ENCODE measurements around the gene CNTD1.

CNTD1 gene

DNA sequence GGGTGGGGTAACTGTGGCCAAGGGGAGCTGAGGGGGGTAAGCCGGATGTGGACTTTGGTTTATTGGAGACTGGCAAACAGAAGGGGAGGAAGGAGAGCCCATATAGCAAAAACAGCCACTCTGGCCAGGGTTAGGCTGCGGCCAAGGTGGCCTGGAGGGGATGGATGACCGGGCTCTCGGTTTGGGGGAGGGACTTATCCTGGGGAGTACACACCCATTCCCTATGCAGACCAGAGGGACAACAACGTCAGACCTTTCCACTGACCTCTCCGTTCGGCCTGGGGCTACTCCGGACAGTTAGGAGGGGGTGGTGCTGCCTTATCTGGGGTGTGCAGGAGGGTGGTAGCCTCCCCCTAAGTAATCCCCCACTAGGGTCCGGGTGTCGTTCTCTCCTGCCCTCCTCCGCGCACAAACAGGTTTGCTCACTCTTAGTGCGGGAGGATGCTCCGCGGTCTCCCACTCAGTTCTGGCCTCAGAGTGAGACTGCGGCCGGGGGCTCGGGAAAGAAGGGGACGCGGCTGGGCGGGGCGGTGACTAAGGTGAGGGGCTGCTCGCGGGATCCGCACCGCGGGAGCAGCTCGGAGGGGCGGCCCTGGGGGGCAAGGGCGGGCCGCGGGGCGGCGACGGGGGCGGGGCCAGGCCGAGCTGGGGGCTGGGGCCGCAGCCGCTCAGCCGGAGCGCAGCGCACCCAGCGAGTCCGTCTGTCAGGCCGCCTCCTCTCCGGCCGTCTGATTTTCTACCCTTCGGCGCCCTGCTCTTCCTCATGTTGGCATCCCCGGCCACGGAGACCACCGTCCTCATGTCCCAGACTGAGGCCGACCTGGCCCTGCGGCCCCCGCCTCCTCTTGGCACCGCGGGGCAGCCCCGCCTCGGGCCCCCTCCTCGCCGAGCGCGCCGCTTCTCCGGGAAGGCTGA, 18.5 kb upstream of the CNTD1 start, which contains the start of gene WNK4:
TSS of gene WNK4 (plus strand) at position 675 of the 915 bp plus-strand sequence. CDS start at position 764, 89 bp downstream.
- peak in 1 of 2 experiments; percentile 26 for DNase-seq

GRCh38 chr17:42780851-42781638, 17.6 kb upstream of the CNTD1 start:
- peak in 1 of 2 experiments; percentile 33 for DNase-seq

GRCh38 chr17:42781639-42782165, 17.0 kb upstream of the CNTD1 start:
- peak in 1 of 2 experiments; percentile 23 for DNase-seq

- DNase-seq: no peak
Observed at GRCh38 chr17:42782166-42783061, 16.2 kb upstream of the CNTD1 start.

DNA sequence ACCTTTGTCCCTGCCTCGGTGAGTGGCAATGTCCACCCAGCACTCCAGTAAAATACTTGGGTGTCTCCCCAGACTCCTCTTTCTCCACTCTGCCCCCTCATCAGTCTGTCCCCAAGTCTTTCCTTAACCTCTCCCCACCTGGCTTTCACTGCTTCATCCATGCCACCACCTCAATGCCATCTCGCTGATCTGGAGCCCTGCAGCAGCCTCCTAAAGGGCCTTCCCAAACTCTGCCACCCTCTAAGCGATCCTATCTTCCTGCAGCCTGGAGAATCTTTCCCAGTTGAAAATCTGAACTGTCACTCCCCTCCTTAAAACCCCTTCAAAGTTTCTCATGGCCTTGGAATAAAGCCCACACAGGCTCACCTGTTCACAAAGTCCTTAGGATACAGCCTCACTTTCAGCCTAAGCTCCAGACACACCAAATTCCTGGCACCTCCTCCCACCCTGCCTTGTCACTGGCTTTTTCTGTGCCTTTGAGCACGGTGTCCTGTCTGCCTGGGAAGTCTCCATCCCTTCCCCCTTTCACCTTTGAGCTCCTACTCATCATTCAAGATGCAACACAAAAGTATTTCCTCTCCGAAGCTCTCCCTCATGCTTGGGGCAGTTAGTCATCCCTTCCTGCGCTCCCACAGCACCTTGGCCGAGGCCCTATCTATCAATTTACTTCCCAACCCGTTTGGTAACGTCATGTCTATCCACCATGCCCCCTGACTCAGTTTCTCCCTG, 15.4 kb upstream of the CNTD1 start:
- DNase-seq: peak in 1 of 2 experiments; percentile 24

GRCh38 chr17:42783791-42784138, 14.9 kb upstream of the CNTD1 start:
- DNase-seq: no peak

GRCh38 chr17:42784409-42784808, 14.3 kb upstream of the CNTD1 start:
- DNase-seq: peak in 1 of 2 experiments; percentile 22

- peak in 1 of 2 experiments; percentile 35 for DNase-seq
Observed at GRCh38 chr17:42784811-42785592, 13.7 kb upstream of the CNTD1 start.

DNA sequence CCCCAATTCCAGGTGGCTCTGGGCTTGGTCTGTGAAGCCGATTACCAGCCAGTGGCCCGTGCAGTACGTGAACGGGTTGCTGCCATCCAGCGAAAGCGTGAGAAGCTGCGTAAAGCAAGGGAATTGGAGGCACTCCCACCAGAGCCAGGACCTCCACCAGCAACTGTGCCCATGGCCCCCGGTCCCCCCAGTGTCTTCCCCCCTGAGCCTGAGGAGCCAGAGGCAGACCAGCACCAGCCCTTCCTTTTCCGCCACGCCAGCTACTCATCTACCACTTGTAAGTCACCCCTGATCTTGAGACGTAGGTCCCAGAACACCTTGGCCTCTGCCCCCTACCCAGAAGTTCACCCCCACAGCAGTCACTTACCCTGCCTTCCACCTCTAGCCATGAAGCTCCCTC, 11.4 kb upstream of the CNTD1 start:
- DNase-seq: no peak

DNA sequence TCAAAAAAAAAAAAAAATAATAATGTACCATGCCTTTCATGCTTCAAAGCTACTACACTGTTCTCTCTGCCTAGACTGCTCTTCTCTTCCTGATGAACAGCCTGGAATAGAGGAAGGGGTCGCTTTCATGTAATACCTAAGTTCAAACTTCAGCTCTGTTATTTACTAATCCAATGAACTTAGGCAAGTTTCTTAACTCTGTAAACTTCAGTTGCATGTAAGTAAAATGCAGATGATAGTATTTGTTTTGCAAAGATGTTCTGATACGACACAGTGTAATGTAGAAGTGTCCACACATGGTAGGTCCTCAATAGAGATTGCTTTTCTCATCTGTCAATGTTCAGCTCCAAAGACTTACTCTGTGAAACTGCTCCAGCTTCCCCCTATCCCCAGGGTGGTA, 6.7 kb upstream of the CNTD1 start:
- DNase-seq: no peak

DNA sequence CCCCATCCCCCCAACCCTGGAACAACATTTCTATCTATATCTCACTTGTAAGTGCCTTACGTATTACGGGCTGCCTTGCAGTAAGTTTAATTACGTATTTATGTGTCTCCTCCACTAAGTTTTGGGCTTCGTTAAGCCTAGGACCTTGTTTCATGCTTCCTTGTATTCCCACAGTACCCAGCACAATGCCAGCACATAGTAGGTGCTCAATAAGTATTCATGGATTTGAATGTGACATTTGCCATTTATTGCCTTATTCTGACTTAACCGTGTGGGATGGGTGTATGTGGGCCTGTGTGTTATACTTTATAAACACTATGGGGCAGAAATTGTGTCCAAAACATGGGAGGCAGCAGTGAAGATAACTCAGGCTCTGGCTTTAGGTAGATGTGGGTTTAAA, 6.1 kb upstream of the CNTD1 start:
- DNase-seq: no peak

DNA sequence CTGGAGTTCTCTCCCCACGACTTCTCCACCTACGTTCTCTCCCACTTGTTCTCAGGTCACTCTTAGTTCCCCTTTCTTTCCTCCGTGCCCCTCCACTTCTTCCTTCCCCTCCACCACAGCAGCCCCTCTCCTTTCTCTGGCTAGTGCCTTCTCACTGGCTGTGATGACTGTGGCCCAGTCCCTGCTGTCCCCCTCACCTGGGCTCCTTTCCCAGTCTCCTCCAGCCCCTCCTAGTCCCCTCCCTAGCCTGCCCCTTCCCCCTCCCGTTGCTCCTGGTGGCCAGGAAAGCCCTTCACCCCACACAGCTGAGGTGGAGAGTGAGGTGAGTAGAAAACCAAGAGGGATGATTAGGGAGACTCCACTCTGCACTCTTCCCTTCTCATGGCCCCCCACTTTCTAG, 3.6 kb upstream of the CNTD1 start:
- DNase-seq: no peak

GRCh38 chr17:42795465-42795864, 3.2 kb upstream of the CNTD1 start:
- no peak for DNase-seq

GRCh38 chr17:42796066-42796758, 2.4 kb upstream of the CNTD1 start:
- DNase-seq: no peak

DNA sequence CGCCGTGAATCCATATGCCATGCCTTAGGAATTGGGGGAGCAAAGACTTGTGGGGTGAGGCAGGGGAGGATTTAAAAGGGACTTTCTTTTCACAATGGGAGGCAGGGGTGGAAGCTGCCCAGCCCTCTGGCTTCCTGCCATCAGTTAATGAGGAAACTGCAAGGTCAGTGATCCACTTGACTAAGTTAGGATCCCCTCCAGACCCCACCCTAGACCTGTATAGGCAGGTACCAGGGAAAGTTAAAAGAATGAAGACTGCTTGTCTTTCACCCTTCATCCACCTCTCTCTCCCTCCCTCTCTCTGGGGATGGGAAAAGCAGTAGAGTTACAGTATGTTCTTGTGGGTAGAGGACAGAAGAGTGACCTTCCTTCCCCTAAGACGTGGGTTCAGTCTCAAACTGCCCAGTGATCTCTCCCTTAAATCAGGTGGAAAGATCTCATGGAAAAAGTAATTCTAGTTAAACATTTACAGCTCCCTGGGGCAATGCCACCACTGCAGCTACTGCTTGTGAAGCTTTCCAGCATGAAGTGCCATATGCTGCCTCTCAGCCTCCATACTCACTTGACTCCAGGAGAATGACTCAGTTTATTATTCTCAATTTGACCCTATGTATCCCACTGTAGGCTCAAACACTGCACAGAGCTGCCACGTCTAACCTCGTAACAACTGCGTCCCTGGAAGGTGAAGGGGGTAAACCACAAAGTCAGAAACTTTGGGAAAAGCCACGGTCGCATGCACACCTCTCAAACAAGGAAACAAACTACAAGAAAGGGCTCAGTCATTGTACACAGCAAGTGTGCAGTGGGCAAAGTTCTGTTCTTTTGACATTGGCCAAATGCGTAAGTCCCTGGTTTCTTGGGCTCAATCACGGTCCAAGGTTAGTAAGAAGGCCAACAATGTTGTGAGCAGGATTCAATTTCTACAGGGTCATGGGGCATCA, 1.3 kb upstream of the CNTD1 start:
- DNase-seq: no peak

DNA sequence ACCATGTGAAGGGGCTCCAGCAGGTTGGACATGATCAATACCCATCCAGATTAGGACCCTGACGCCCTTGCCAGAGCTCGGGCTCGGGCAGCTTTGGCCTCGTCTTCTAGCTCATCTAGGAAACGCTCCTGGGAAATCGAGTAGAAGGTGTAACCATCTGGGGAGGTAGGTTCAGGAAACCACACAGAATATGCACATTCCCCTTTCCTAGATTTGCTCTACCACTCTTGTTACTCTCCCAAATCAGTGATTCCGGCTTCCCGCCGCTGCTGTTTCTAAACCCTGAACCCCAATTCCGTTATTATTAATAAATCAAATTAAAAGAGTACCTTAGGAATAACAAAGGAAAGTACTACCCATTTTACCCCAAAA, 664 bp upstream of the CNTD1 start:
- DNase-seq: no peak

GRCh38 chr17:42803074-42803883, 4.6 kb downstream of the CNTD1 start:
- no peak for DNase-seq

DNA sequence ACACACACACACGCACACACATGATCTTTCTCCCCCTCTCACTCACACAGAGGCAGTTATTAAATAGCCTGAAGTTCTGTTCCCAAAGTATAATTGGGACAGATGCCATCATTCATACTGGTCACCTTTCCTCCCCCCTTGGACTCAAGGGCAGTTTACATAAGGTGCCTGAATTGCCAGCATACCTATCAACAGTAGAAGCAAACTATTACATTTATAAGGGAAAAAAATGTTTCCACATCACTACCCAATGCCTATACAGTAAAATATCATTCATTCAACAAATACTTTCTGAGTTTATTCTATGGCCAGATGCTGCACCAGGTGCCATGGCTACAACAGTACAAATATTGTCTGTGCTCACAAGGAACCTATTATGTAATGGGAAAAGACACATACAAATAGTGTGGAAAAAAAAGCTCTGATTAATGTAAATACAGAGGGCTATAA, 6.3 kb downstream of the CNTD1 start:
- DNase-seq: no peak

Data from activated T-cell treated with anti-CD3 and anti-CD28 coated beads, Interleukin-2, amount 50 U/mL, for 48 hours (primary cell).